NCI-H2196 (cell line): Measurements from ENCODE around the gene JAKMIP1.
A peak's percentile ranks its signal among the peaks of the same experiment; 100 is the strongest.

Source experiments
- DNase-seq: peaks from one replicate; lab custom pipeline; 2025; ENCODE audit not compliant: unreplicated experiment; lab: John Stamatoyannopoulos, UW

Gene JAKMIP1

DNA sequence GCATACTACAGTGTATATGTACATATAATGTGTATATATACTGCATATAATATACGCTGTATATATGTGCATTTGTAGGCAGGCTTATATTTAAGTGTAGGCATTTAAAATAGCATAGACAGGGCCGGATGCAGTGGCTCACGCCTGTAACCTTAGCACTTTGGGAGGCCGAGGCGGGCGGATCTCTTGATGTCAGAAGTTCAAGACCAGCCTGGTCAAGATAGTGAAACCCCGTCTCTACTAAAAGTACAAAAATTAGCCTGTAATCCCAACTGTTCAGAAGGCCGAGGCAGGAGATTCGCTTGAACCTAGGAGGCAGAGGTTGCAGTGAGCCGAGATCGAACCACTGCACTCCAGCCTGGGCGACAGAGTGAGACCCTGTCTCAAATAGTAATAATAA, 78.4 kb downstream of the JAKMIP1 start:
- DNase-seq, result no peak

DNA sequence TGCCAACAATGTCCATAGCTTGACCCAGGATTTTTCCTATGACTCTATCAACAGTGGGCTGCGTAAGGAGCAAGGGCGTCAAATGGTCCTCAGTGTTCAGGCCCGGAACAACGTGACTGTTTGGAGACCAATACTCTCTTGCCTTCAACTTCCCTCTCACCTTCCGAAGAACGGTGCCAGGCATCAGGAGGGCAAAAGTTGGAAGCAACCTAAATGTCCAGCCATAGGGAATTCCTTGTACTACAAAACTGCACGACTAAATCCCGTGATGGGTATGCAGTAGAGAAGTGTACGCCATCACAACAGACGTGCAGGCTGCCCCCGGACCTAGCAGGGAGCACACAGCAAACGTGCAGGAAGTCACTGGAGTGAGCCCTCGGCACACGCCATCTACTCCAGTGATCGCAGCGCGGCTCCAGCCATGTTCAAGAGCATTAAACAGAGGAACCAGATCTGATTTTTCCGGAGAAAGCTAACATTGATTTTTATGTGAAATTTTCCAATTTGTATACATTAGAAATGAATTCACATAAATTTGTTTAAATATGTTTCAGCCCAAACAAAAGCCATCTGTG, 79.0 kb downstream of the JAKMIP1 start:
- no peak for DNase-seq

DNA sequence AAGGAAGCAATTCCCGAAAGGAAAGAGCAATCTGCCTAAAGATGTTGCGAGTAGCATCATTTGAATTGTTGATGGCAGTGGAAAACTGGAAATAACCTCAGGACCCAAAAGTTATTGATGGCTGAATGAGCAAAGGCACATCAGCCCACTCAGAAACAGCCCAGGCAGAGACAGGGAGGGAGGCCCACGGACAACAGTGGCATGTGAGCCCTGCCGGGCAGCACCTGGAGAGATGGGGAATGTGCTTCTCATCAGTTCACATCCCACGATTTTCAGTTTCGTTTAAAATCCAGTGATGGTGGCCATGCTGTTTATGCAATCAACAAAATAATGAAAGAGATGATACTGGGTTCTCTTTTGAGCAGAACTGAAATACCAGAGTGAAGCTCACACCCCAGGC, 80.0 kb downstream of the JAKMIP1 start:
- DNase-seq, result no peak

DNA sequence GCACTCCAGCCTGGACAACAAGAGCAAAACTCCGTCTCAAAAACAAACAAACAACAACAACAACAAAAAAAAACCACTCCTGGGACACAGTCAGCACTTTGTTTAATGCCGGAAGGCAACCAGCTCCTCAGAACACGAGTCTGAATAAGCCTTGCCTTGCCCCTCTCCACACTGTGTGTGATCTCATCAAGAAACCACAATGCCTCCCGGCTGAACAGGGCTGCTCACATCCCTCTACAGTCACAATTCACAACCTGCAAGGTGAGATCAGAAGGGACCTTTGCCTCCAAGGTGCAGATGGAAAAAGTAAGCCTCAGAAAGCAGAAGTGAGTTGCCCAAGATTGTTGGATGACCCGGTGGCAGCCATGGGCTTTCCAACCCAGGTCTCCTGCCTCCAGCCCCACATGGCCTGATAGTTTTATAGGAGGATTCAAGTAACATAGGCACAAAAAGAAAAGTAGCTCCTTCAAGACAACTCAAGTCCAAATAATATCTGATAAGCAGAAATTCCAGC, 80.8 kb downstream of the JAKMIP1 start:
- no peak for DNase-seq

DNA sequence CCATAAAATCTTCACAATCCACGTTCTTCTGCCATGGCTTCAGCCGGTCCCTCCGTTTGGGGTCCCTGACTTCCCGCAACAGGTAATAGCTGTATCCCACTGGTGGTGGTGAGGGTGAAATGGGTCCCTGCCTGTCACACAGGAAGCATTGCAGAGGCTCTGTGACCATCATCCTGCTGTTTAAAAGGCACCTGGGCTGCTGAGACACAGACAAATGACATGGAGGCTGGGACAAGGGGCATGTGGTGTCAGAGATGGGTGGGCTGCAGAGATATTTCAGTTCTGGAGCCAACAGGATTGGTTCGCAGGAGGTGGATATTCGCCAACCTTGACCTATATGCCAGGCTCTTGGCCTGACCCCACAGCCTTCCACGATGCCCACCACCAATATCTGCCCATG, 82.1 kb downstream of the JAKMIP1 start:
- no peak for DNase-seq

DNA sequence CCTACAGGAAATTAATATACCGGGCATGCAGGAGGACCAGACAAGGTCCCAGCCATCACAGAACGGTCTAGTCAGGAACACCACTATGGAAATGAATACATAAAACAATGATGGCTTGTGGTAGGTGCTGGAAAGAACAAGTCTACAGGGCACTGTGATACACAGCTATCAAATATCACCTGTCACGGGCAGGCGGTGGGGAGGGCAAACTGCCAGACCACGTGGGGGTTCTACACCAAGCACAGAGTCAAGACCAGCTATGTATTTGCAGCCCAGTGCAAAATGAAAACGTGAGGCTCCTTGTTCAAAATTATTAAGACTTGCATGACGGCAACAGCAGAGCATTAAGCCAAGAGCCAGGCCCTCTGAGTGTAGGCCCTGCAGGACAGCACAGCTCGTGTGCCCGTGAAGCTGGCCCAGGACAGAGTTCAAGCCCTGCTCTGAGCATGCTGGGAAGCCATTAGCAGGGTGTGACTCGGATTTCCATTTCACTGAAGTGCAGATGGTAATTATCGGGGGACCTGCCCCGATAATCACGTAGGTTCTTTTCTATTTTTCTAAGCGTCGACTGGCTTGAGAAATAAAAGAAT, 83.6 kb downstream of the JAKMIP1 start:
- DNase-seq, result peak; percentile 74

DNA sequence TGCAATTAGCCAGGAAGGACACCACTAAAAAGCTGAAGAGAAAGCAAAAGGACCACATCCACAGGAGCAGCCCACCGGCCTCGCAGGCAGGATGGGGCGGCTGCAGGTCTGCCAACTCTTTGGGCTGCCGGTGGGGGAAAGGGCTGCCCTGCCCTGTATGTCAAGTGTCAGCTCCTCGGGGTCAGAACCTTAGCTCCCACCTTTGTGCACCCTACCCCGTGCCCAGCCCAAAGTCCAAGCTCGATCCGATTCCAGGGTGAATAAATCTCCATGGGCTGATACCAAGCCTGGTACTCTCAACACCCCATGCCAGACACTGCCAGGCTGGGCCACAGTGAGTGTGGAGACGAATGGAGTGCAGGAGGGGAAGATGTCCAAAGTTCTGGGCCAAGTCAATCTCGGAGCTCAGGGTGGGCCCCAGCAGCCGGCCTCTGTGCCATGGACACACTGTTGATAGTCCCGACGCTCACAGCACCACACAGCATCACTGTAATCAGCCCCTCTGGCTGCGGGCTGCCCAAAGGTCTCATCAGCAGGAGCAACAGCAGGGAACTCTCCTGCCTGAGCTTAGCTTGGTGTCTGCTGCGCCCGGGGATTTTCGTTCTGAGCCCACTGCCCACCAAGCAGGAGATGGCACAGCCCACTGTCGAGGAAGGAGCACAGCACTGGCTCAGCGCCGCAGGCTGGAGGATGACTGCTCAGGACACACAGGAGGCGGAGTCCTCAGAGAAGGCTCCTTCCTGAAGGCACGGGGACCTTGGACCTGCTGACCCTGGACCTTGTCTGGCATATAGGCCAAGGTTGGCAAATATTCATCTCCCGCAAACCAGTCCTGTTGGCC, 84.4 kb downstream of the JAKMIP1 start:
- no peak for DNase-seq

DNA sequence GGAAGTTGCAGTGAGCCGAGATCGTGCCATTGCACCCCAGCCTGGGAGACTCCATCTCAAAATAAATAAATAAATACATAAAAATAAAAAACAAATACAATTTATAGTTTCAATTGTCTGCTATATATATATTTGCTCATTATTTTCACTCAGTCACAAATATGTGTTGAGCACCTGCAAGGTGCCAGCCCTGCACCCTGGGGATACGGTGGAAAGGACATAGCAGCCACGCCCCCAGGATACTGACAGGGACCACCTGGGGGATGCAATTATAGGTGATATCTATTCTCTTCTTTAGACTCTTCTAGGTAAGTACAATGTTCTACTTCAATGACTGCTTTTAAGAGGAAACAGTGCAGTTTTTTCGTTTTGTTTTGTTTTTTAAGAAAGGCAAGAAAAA, 85.0 kb downstream of the JAKMIP1 start:
- DNase-seq, result no peak

DNA sequence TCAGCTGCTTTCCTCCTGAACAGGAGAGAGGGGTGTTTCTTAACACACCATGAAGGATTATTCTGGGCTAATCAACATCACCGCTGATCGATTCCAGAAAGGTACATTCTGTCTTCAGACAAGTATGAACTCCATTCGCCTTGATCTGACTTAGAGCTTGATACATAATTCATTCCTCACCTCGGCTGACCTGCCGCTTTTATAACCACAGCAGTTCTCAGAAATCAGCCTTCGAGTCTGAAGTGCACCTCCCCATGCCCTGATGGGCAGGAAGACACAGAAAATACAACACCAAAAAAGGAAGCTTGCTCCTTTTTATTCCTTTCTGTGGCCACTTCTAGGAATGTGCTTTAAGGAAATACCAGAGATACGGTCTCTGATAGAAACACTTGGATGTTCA, 85.7 kb downstream of the JAKMIP1 start:
- no peak for DNase-seq

DNA sequence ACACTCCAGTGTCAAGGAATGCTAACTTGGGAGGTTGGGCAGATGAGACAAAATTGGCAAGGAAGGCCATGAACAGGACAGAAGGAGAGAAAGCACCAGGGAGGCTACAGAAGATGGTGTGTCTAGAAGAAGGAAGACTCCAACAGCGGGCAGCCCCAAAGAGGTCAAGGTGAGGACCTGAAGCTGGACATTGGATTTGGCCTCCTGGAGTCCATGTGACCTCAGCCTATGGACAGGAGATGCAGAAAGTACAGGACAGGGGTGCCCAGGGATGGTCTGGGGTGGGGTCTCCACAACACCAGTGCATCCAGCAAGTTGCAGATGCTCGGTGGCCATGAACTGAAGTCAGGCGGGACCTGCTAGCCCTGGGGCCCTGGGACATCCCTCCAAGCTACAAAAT, 86.2 kb downstream of the JAKMIP1 start:
- no peak for DNase-seq

DNA sequence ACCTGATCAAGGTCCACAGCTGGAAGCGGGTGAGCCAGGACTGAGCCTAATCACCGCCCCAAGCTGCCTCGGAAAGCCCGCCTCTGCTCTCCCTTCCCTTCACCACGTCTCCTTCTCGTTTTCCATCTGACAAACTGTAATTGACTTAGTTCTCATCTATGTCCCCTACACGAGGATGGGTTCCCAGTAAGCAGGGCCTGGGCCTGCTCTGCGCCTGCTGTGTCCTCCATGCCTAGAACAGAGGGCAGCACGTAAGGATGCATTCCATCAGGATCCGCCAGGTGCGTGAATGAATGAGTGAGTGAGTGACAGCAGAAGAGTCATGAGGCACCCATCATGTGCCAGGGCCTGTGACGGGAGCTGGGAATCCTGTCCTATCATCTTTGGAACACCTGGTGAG, 86.7 kb downstream of the JAKMIP1 start:
- DNase-seq, result no peak

DNA sequence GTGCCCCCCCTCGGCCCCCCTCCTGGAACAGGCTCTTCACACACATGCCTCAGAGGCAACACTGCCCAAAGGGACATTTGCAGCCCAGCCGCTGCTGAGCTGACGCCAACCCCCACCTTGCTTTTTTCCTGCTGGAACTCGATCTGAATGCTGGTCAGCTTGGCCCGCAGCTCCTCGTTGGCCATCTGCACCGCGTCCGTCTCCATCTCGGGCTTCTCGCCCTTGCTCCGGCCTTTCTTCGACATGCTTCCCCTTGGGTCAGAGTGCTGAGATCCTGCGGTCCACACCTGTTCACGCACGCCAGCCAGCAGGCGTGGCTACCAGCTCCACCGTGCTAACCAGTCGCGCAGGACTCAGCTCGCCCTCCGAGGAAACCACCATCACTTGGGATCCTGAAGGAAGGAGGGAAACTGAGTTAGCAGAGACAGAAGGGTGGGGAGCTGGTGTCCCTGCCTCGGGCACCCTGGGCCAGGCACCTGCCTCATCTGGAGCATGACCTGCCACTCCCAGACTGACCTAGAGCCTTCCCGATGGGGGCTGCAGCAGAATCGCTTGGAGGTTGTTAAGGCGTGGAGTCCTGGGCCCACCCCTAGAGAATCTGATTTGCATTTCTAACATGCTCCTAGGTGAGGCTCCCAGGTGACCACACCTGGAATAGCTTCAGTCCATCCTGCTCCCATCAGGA, 87.6 kb downstream of the JAKMIP1 start:
- no peak for DNase-seq

DNA sequence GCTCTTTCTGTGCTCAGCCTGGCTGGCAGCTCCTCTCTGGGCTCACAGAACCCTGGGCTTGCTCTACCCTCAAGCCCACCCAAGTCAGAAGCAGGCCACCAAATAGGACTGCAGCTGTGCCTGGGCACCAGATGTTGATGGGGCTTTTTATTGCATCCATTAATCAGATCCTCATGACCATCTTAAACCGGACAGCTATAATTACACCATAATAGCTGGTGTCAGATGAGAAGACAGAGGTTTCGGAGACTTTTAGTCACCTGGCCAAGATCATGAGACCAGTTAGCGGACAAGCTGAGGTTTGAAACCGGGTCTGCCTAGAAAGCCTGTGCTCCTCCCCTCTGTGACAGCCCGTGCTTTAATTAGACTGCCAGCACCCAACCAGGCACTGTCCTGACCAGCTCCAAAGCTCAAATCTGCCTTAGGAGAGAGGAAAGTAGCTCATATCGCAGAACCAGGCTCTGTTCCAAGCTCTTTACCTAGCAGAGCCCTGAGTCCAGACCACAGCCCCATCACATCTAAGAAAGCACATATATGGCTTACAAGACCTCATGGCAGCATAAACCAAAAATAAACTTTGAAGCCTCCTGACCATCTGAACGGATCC, 88.9 kb downstream of the JAKMIP1 start:
- no peak for DNase-seq

DNA sequence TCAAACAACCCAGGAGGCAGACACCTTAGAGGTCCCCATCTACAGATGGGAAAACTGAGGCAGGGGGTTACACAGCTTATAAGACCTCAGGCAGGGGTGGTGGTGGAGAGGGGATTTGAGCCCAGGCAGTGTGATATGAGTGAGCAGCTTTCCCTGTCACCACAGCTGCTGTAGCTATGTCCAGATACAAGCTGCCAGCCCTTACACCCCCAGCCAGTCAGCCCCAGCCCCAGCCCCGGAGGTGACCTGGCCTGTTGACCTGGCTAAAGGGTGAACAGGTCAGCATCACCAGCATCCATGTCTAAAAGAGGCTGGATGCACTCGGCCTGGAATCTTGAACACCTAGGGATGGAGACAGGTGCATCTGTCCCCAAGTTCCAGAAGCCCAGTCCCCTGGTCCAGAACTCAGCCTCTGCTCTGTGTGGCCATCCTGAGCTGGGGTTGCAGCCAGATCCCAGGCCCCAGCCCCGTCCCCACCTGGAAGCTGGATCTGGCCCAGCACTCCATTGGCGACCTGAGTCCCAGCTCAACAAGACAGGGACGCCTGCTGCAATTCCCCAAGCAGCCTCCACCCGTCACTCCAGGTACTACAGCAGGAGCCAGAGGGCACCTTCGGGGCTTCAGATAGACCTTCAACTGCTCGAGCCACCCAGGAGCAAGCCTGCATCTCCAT, 89.5 kb downstream of the JAKMIP1 start:
- no peak for DNase-seq

DNA sequence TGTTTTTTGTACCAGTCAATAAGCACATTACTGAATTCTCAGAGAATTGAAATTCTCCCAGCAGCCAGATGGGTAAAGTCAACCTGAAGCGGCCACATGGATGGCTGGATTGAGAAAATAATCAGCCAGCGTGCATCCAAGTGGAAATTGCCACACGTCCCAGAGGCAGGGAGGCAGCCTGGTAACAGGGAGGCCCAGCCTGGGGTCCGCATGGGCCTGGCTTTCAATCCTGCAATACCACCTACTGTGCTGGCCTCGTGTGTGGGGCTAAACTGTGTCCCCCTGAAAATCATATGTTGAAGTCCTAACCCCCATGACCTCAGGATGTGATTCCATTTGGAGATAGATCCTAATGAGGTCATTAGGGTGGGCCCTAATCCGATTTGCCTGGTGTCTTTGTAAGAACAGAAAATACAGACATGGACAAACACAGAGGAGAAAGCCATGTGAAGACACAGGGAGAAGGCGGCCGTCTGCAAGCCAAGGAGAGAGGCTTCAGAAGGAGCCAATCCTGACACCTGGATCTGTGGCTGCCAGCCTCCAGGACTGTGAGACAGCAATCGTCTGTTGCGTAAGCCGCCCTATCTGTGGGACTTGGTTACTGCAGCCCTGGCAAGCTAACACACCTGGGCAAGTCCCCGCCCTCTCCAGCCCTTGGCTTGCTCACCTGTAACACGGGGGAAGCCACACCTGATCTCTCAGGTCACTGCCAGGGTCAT, 90.3 kb downstream of the JAKMIP1 start:
- DNase-seq, result peak; percentile 68

DNA sequence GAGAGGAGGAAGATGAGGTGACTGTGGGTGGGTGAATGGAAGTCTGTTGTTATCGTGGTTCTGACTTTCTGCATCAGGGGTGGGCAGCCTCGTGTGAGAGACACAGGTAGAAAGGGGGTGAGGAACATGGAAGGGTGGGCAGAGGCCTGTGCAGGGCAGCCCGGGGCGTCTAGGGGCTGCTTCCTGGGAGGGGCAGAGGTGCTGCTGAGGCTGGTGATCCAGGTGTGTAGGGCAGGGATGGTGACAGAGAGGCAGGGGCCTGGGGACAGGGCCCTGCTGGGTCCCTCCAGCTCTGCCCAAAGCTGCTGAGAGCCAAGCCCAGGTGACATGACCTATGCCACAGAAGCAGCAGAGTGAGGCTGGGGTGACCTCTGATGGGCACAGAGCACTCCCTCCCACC, 92.5 kb downstream of the JAKMIP1 start:
- no peak for DNase-seq

DNA sequence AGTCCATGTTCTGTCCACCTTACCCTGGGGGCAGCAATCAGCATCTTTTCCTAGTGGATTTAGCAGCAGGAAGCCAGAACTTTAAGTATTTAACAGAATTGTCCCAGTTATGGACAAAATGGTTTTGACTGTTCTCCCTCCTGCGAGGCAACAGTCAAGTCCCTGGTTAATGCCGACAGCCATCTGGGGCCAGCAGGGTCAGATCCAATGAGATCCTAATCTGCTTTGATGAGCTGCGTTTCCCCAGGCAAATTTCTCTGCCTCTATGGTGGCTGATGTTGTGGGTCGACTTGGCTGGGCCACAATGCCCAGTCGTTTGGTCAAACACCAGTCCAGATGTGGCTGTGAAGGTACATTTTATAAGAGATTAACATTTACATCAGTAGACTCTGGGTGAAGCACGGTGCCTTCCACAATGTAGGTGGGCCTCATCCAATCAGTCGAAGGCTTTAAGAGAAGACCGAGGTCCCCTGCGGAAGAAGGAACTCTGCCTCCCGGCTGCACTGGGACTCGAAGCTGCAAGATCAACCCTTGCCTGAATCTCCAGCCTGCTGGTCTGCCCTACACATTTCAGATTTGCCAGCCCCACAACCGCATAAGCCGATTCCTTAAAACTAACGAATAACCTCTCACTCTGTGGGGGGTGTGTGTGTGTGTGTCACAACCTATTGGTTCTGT, 93.1 kb downstream of the JAKMIP1 start:
- no peak for DNase-seq

DNA sequence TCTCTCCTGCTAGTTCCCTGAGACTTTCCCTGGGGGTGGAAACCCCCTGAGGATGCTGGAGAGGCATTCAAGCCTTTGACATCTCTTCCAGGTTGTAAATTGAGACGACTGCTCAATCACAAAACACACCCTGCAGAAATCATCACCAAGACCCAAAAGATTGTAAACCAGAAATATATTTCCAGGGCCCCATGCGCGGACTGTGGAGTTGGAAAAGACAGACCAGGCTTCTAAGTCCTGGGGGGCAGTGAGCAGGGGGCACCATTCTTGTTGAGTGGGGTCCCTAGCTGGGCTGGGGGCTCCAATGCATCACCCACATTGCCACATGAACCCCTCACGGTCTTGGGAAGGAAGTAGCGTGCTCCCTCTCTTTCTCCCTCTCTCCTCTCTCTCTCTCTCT, 94.2 kb downstream of the JAKMIP1 start:
- DNase-seq, result no peak

DNA sequence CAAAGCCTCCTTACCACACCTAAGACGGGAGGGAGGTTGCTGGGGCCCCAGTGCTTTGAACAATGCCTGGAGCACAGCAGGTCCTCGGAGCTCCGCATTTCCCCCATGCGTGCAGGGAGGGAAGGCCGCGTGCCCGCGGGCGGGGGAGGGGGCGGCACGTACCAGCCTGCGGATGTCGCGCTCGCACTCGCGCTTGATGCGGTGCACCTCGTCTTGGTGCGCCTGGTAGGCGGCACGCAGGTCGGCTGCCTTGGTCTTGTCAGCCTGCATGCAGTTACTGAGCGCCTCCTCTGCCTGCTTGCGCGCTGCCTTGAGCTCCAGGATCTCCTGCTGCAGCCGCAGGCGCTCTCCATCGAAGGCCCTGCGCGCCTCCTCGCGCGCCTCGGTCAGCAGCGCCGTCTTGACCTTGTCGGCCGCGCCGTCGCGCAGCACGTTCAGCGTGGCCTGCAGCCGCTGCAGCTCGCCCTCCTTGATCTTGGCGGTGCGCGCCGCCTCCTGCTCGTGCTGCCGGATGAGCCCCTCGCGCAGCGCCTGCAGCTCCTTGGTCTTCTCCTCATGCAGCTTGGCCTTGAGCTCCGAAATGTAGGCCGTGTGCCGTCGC, 94.9 kb downstream of the JAKMIP1 start:
- DNase-seq, result no peak
